SJCRH30 (cell line): ENCODE results near the gene FSCN2. TPM values are rescaled to one million over a fixed set of nuclear protein-coding genes. Genes with fewer than 3 reads are reported as not detected.

ENCODE experiments used
- DNase-seq, 2 experiments: peaks; one replicate each; pipeline ENCODE4 v3.0.0-alpha.2; 2015 to 2020
- H3K27ac ChIP-seq: fragments of 250-450 bp; sonication (Bioruptor Pico); 2 replicates; pipeline ENCODE4 v1.5.1; 2020; ENCODE audit warnings: mild to moderate bottlenecking, moderate library complexity
- H3K27me3 ChIP-seq: fragments of 250-450 bp; sonication (Bioruptor Pico); 2 replicates; pipeline ENCODE4 v1.5.1; 2020; ENCODE audit warnings: mild to moderate bottlenecking, moderate library complexity
- H3K36me3 ChIP-seq: fragments of 250-450 bp; sonication (Bioruptor Pico); 2 replicates; pipeline ENCODE4 v1.5.1; 2020; ENCODE audit warnings: mild to moderate bottlenecking, moderate library complexity
- H3K4me1 ChIP-seq: fragments of 250-450 bp; sonication (Bioruptor Pico); 2 replicates; pipeline ENCODE4 v1.5.1; 2020; ENCODE audit warnings: mild to moderate bottlenecking, moderate library complexity
- H3K4me3 ChIP-seq: fragments of 250-450 bp; sonication (Bioruptor Pico); 2 replicates; pipeline ENCODE4 v1.5.1; 2020; ENCODE audit warnings: mild to moderate bottlenecking, moderate library complexity
- H3K9me3 ChIP-seq: fragments of 250-450 bp; sonication (Bioruptor Pico); replicated peaks from 2 replicates; pipeline ENCODE4 v1.5.1; 2020; ENCODE audit warnings: mild to moderate bottlenecking, moderate library complexity
- total RNA-seq: library from RNA; depleted of rRNA; stranded (reverse); fragments of >200 nt; shearing (Covaris generic); gene quantifications from 2 replicates; pipeline ENCODE4 v1.2.3, GENCODE V29; 2014

FSCN2 gene
- total RNA-seq, 1 experiment from 2014 or later: 0.61 TPM

- no peaks in the 10 kb centered on the region for H3K27me3 ChIP-seq
- H3K9me3 ChIP-seq: no peaks in the 10 kb centered on the region
- no peak overlapping the region for H3K4me3 ChIP-seq
- DNase-seq: no peak
- no peak overlapping the region for H3K27ac ChIP-seq
- H3K36me3 ChIP-seq: peaks cover 42% of the 10 kb centered on the region
- H3K4me1 ChIP-seq: peaks cover 4% of the 10 kb centered on the region; the same call in 1 of the 2 replicates
These were observed 28.1 kb downstream of the FSCN2 start for GRCh38 chr17:81556175-81556691.

GRCh38 chr17:81556863-81557262 is 28.7 kb downstream of the FSCN2 start:
- Histone ChIP-seq H3K9me3 (no peaks in the 10 kb centered on the region), H3K27ac (no peak overlapping the region), H3K36me3 (peaks cover 49% of the 10 kb centered on the region), H3K27me3 (no peaks in the 10 kb centered on the region), H3K4me1 (peaks cover 3% of the 10 kb centered on the region; the same call in 1 of the 2 replicates), H3K4me3 (no peak overlapping the region)
- DNase-seq: no peak

- H3K27me3 ChIP-seq: no peaks in the 10 kb centered on the region
- H3K4me3 ChIP-seq: no peak overlapping the region
- H3K36me3 ChIP-seq: peaks cover 55% of the 10 kb centered on the region
- peaks cover 3% of the 10 kb centered on the region; the same call in 1 of the 2 replicates for H3K4me1 ChIP-seq
- DNase-seq: no peak
- no peaks in the 10 kb centered on the region for H3K9me3 ChIP-seq
- H3K27ac ChIP-seq: no peak overlapping the region
These were observed 29.3 kb downstream of the FSCN2 start for GRCh38 chr17:81557276-81558114.

GRCh38 chr17:81558115-81558468 is 29.9 kb downstream of the FSCN2 start:
- peaks cover 58% of the 10 kb centered on the region for H3K36me3 ChIP-seq
- H3K9me3 ChIP-seq: no peaks in the 10 kb centered on the region
- H3K27ac ChIP-seq: no peak overlapping the region
- H3K4me3 ChIP-seq: no peak overlapping the region
- DNase-seq: no peak
- H3K4me1 ChIP-seq: peaks cover 3% of the 10 kb centered on the region; the same call in 1 of the 2 replicates
- H3K27me3 ChIP-seq: no peaks in the 10 kb centered on the region

GRCh38 chr17:81558941-81559806 is 31.0 kb downstream of the FSCN2 start:
- no peak overlapping the region for H3K27ac ChIP-seq
- no peaks in the 10 kb centered on the region; the same call in 1 of the 2 replicates for H3K4me1 ChIP-seq
- H3K4me3 ChIP-seq: no peak overlapping the region
- H3K9me3 ChIP-seq: no peaks in the 10 kb centered on the region
- no peak for DNase-seq
- no peaks in the 10 kb centered on the region for H3K27me3 ChIP-seq
- H3K36me3 ChIP-seq: peaks cover 69% of the 10 kb centered on the region

- H3K4me1 ChIP-seq: peaks cover 4% of the 10 kb centered on the region
- no peaks in the 10 kb centered on the region for H3K9me3 ChIP-seq
- no peaks in the 10 kb centered on the region for H3K27me3 ChIP-seq
- DNase-seq: no peak
- no peak overlapping the region for H3K27ac ChIP-seq
- H3K4me3 ChIP-seq: no peak overlapping the region
- peaks cover 87% of the 10 kb centered on the region for H3K36me3 ChIP-seq
These were observed 33.3 kb downstream of the FSCN2 start for GRCh38 chr17:81561494-81561885.

- no peak overlapping the region for H3K27ac ChIP-seq
- peaks cover 21% of the 10 kb centered on the region for H3K4me1 ChIP-seq
- peaks cover 80% of the 10 kb centered on the region for H3K36me3 ChIP-seq
- no peaks in the 10 kb centered on the region for H3K27me3 ChIP-seq
- no peak overlapping the region for H3K4me3 ChIP-seq
- no peaks in the 10 kb centered on the region for H3K9me3 ChIP-seq
- DNase-seq: no peak
These were observed 35.8 kb downstream of the FSCN2 start for GRCh38 chr17:81563861-81564586.

- Histone ChIP-seq H3K4me3 (no peak overlapping the region), H3K9me3 (no peaks in the 10 kb centered on the region), H3K27me3 (no peaks in the 10 kb centered on the region), H3K27ac (no peak overlapping the region), H3K4me1 (peaks cover 21% of the 10 kb centered on the region), H3K36me3 (peaks cover 83% of the 10 kb centered on the region)
- no peak for DNase-seq
These were observed 36.6 kb downstream of the FSCN2 start for GRCh38 chr17:81564778-81565177.

GRCh38 chr17:81565231-81565630 is 37.1 kb downstream of the FSCN2 start:
- Histone ChIP-seq H3K4me1 (peaks cover 21% of the 10 kb centered on the region), H3K9me3 (no peaks in the 10 kb centered on the region), H3K4me3 (no peak overlapping the region), H3K36me3 (peaks cover 83% of the 10 kb centered on the region), H3K27ac (no peak overlapping the region), H3K27me3 (no peaks in the 10 kb centered on the region)
- DNase-seq: no peak

GRCh38 chr17:81566461-81567126 is 38.4 kb downstream of the FSCN2 start:
- Histone ChIP-seq H3K27me3 (no peaks in the 10 kb centered on the region), H3K27ac (peak overlapping the region; percentile 1; the same call in 1 of the 2 replicates), H3K4me3 (no peak overlapping the region), H3K36me3 (peaks cover 84% of the 10 kb centered on the region), H3K9me3 (no peaks in the 10 kb centered on the region), H3K4me1 (peaks cover 21% of the 10 kb centered on the region)
- DNase-seq: peak; percentile 90 to 96

GRCh38 chr17:81567191-81567590 is 39.0 kb downstream of the FSCN2 start:
- Histone ChIP-seq H3K4me1 (peaks cover 21% of the 10 kb centered on the region), H3K27ac (no peak overlapping the region), H3K27me3 (no peaks in the 10 kb centered on the region), H3K4me3 (no peak overlapping the region), H3K36me3 (peaks cover 84% of the 10 kb centered on the region), H3K9me3 (no peaks in the 10 kb centered on the region)
- no peak for DNase-seq

- Histone ChIP-seq H3K27me3 (no peaks in the 10 kb centered on the region), H3K27ac (no peak overlapping the region), H3K36me3 (peaks cover 87% of the 10 kb centered on the region), H3K4me3 (no peak overlapping the region), H3K9me3 (no peaks in the 10 kb centered on the region), H3K4me1 (peaks cover 21% of the 10 kb centered on the region)
- DNase-seq: no peak
These were observed 40.2 kb downstream of the FSCN2 start for GRCh38 chr17:81568416-81568815.

- peaks cover 32% of the 10 kb centered on the region for H3K4me1 ChIP-seq
- DNase-seq: no peak
- peaks cover 89% of the 10 kb centered on the region for H3K36me3 ChIP-seq
- H3K27me3 ChIP-seq: no peaks in the 10 kb centered on the region
- no peaks in the 10 kb centered on the region for H3K9me3 ChIP-seq
- H3K4me3 ChIP-seq: no peak overlapping the region
- H3K27ac ChIP-seq: no peak overlapping the region
These were observed 41.9 kb downstream of the FSCN2 start for GRCh38 chr17:81569986-81570514.

- no peak for DNase-seq
- Histone ChIP-seq H3K4me3 (no peak overlapping the region), H3K4me1 (peaks cover 32% of the 10 kb centered on the region), H3K36me3 (peaks cover 85% of the 10 kb centered on the region), H3K27me3 (no peaks in the 10 kb centered on the region), H3K27ac (no peak overlapping the region), H3K9me3 (no peaks in the 10 kb centered on the region)
These were observed 42.8 kb downstream of the FSCN2 start for GRCh38 chr17:81570964-81571363.
